GM13976 (cell line): ENCODE measurements around the gene PARP1.

Experiments
- DNase-seq: peaks from one replicate; pipeline ENCODE4 v3.0.0; 2012; ENCODE audit warnings: low spot score
- CTCF ChIP-seq: IDR thresholded peaks from 2 replicates; pipeline ENCODE4 v1.5.1; 2012; ENCODE audit warnings: borderline replicate concordance, mild to moderate bottlenecking; ENCODE audit not compliant: insufficient read depth; ENCODE audit errors: extremely low read depth, missing control alignments, control extremely low read depth
- in situ Hi-C: fragments of 300-500 bp; cut with MboI; formaldehyde crosslinking; loops from one replicate; pipeline ENCODE4 v1.12.0; 2022; ENCODE audit warnings: low sequenced_read_pairs, mixed read lengths, inconsistent platforms; ENCODE audit not compliant: unreplicated experiment

The PARP1 gene

GRCh38 chr1:226407497-226408284 lies at the start of gene PARP1:
Gene PARP1 (minus strand): TSS chr1:226408093. CDS start chr1:226407929, 164 bp downstream.
- peak; percentile 71 for TF ChIP-seq CTCF
- peak; percentile 98 for DNase-seq
- in situ Hi-C loops = no loop called here

- TF ChIP-seq CTCF = no peak
- DNase-seq = no peak
- in situ Hi-C loops = no loop called here
These were observed 49.4 kb upstream of the PARP1 start for GRCh38 chr1:226457307-226457712.

GRCh38 chr1:226455843-226456242 lies 48.0 kb upstream of the PARP1 start:
- in situ Hi-C loops = no loop called here
- TF ChIP-seq CTCF = no peak
- no peak for DNase-seq

GRCh38 chr1:226454349-226454748 lies 46.5 kb upstream of the PARP1 start:
- DNase-seq = no peak

GRCh38 chr1:226453015-226453704 lies 45.3 kb upstream of the PARP1 start:
- in situ Hi-C loops = no loop called here
- no peak for DNase-seq
- TF ChIP-seq CTCF = no peak

More at GRCh38 chr1:226454349-226454748, 46.5 kb upstream of the PARP1 start:
- no peak for TF ChIP-seq CTCF
- in situ Hi-C loops = no loop called here

- TF ChIP-seq CTCF = no peak
- DNase-seq = no peak
- in situ Hi-C loops = no loop called here
These were observed 42.8 kb upstream of the PARP1 start for GRCh38 chr1:226450688-226451087.
